Putamen (tissue), 1 donor: ENCODE results near the gene RNH1.
"Not testable (repeated sequence)": the region's sequence is repeated elsewhere in the genome, so short reads cannot be mapped to it uniquely, and the experiment has no call there.

Experiments used
- DNase-seq: peaks from one replicate; pipeline ENCODE4 v3.0.0-alpha.2; 2016; ENCODE audit warnings: low spot score

Gene RNH1

GRCh38 chr11:520428-521176 is 13.6 kb upstream of the RNH1 start:
- DNase-seq, result no peak

- DNase-seq, result peak; percentile 80
These were observed 11.6 kb upstream of the RNH1 start for GRCh38 chr11:518463-519202.

GRCh38 chr11:516918-517685 is 10.1 kb upstream of the RNH1 start:
- DNase-seq, result not testable (repeated sequence)

- DNase-seq, result no peak
These were observed 9.4 kb upstream of the RNH1 start for GRCh38 chr11:516400-516799.

GRCh38 chr11:515131-515530 is 8.1 kb upstream of the RNH1 start:
- DNase-seq, result no peak

- no peak for DNase-seq
These were observed 7.6 kb upstream of the RNH1 start for GRCh38 chr11:514606-515005.

- no peak for DNase-seq
These were observed 5.9 kb upstream of the RNH1 start for GRCh38 chr11:512761-513595.

- DNase-seq, result no peak
These were observed 1.9 kb upstream of the RNH1 start for GRCh38 chr11:508956-509355.

- DNase-seq, result no peak
These were observed 879 bp upstream of the RNH1 start for GRCh38 chr11:507727-508515.

- DNase-seq, result peak; percentile 97
These were observed 626 bp downstream of the RNH1 start for GRCh38 chr11:506238-506994.

- no peak for DNase-seq
These were observed 2.1 kb downstream of the RNH1 start for GRCh38 chr11:504994-505344.

- DNase-seq, result no peak
These were observed 2.7 kb downstream of the RNH1 start for GRCh38 chr11:504053-504993.

- DNase-seq, result peak; percentile 96
These were observed 3.7 kb downstream of the RNH1 start for GRCh38 chr11:503179-503981.

GRCh38 chr11:502288-503178 is 4.5 kb downstream of the RNH1 start:
- no peak for DNase-seq

GRCh38 chr11:501683-502287 is 5.3 kb downstream of the RNH1 start:
- no peak for DNase-seq

GRCh38 chr11:501001-501682 is 5.9 kb downstream of the RNH1 start:
- DNase-seq, result no peak
